Endothelial cell of umbilical vein (primary cell): ENCODE data around the gene SLC36A3. TPM values are rescaled to one million over a fixed set of nuclear protein-coding genes. Genes with fewer than 3 reads are reported as not detected.

Experiments used
- BruUV-seq: library from RNA; stranded (reverse); fragments of 400-500 nt; replicated peaks from 2 replicates; lab custom pipeline; 2021; lab: Mats Ljungman, UMichigan
- CTCF ChIA-PET: fragments of 300-600, 350-600 bp; sonication (Branson Sonifier 250); formaldehyde crosslinking; loops from one replicate; lab custom pipeline; 2021; ENCODE audit warnings: antibody characterized with exemption, inconsistent platforms; lab: Charles Lee
- POLR2A ChIA-PET: fragments of 300-600, 350-600 bp; sonication (Branson Sonifier 250); formaldehyde crosslinking; loops from one replicate; lab custom pipeline; 2021; ENCODE audit warnings: antibody characterized with exemption, inconsistent platforms; lab: Charles Lee
- DNase-seq: peaks from one replicate; pipeline ENCODE4 v3.0.0-alpha.2; 2011; ENCODE audit warnings: low read depth, low spot score
- FAIRE-seq: peaks from 2 replicates; lab custom pipeline; 2011; peaks lifted over from hg19 to GRCh38; lab: Jason Lieb, UNC
- H2AFZ ChIP-seq: 2 replicates; pipeline ENCODE4 v1.6.0; 2012; ENCODE audit warnings: low read depth, low read length, control low read depth, inconsistent platforms
- H3K27ac ChIP-seq: 2 replicates; pipeline ENCODE4 v1.5.1; 2011; ENCODE audit warnings: low read depth, mild to moderate bottlenecking, control low read depth, low read length, moderate library complexity; ENCODE audit not compliant: insufficient read depth
- H3K27me3 ChIP-seq, 2 experiments: 2 replicates each; pipeline versions ENCODE4 v1.6.0 to v1.6.1; 2011; ENCODE audit warnings: low read length in 2 of 2, mixed read lengths in 1 of 2; ENCODE audit not compliant: control insufficient read depth in 2 of 2, insufficient read depth in 2 of 2
- H3K36me3 ChIP-seq, 2 experiments: 2 replicates in 1 of 2; 3 replicates in 1 of 2; pipeline ENCODE4 v1.5.1; 2011; ENCODE audit warnings: low read length in 2 of 2, mild to moderate bottlenecking in 1 of 2, moderate library complexity in 1 of 2; ENCODE audit not compliant: control insufficient read depth in 2 of 2, insufficient read depth in 2 of 2; ENCODE audit errors: extremely low read depth in 1 of 2
- H3K4me1 ChIP-seq: 3 replicates; pipeline ENCODE4 v1.5.1; 2011; ENCODE audit warnings: mild to moderate bottlenecking, low read length; ENCODE audit not compliant: control insufficient read depth, insufficient read depth; ENCODE audit errors: extremely low read depth
- H3K4me2 ChIP-seq: 2 replicates; pipeline ENCODE4 v1.6.1; 2011; ENCODE audit warnings: low read length, control low read depth, mixed read lengths; ENCODE audit not compliant: insufficient read depth
- H3K4me3 ChIP-seq, 3 experiments: fragments of 200-600 bp in 1 of 3; sonication (generic), shearing (Covaris generic) in 1 of 3; replicated peaks in 1 of 3; 2 replicates each; pipeline ENCODE4 v1.5.1; 2011 to 2016; ENCODE audit warnings: control low read depth in 3 of 3, low read length in 3 of 3, mild to moderate bottlenecking in 2 of 3, inconsistent platforms in 1 of 3, low read depth in 1 of 3, moderate library complexity in 1 of 3; ENCODE audit not compliant: insufficient read depth in 1 of 3
- H3K79me2 ChIP-seq: 2 replicates; pipeline ENCODE4 v1.6.0; 2012; ENCODE audit warnings: low read length, inconsistent platforms; ENCODE audit not compliant: control insufficient read depth, insufficient read depth
- H3K9ac ChIP-seq: replicated peaks from 2 replicates; pipeline ENCODE3; 2011; ENCODE audit warnings: low read length, control low read depth; ENCODE audit not compliant: insufficient read depth; ENCODE audit errors: extremely low read depth
- H3K9me1 ChIP-seq: replicated peaks from 3 replicates; pipeline ENCODE4 v1.6.0; 2011; ENCODE audit warnings: mild to moderate bottlenecking, low read length; ENCODE audit not compliant: control insufficient read depth, insufficient read depth; ENCODE audit errors: extremely low read depth
- H3K9me3 ChIP-seq: replicated peaks from 2 replicates; pipeline ENCODE4 v1.5.1; 2012; ENCODE audit warnings: low read length, inconsistent platforms; ENCODE audit not compliant: control insufficient read depth, insufficient read depth
- H4K20me1 ChIP-seq: replicated peaks from 2 replicates; pipeline ENCODE3; 2011; ENCODE audit warnings: mild to moderate bottlenecking, low read length; ENCODE audit not compliant: control insufficient read depth, insufficient read depth; ENCODE audit errors: extremely low read depth
- EZH2 ChIP-seq: IDR thresholded peaks from 2 replicates; pipeline ENCODE4 v1.6.1; 2012; ENCODE audit warnings: borderline replicate concordance, low read depth, mild to moderate bottlenecking, moderate library complexity, low read length, inconsistent platforms; ENCODE audit not compliant: severe bottlenecking
- FOS ChIP-seq: IDR thresholded peaks from 2 replicates; pipeline ENCODE4 v1.6.1; 2011; ENCODE audit warnings: mild to moderate bottlenecking, low read length, moderate library complexity, borderline replicate concordance; ENCODE audit not compliant: insufficient read depth
- GATA2 ChIP-seq: IDR thresholded peaks from 2 replicates; pipeline ENCODE4 v1.7.0; 2011; ENCODE audit warnings: low read depth, mild to moderate bottlenecking, moderate library complexity, mixed read lengths, low read length; ENCODE audit not compliant: insufficient read length, insufficient read depth
- JUN ChIP-seq: IDR thresholded peaks from 2 replicates; pipeline ENCODE4 v1.6.1; 2011; ENCODE audit warnings: borderline replicate concordance, low read depth; ENCODE audit not compliant: insufficient read length, insufficient read depth
- MYC ChIP-seq: IDR thresholded peaks from one replicate; pipeline ENCODE4 v1.6.1; 2011; ENCODE audit warnings: mild to moderate bottlenecking, low read depth, low read length
- POLR2A ChIP-seq: IDR thresholded peaks from 2 replicates; pipeline ENCODE4 v1.6.1; 2012; ENCODE audit warnings: low read depth, mild to moderate bottlenecking, control low read depth, low read length
- POLR2AphosphoS5 ChIP-seq: IDR thresholded peaks from 2 replicates; pipeline ENCODE4 v1.6.1; 2012; ENCODE audit warnings: low read depth, mild to moderate bottlenecking, control low read depth, low read length, moderate library complexity; ENCODE audit not compliant: insufficient read depth
- dilution Hi-C: fragments of 300-500 bp; cut with MboI; formaldehyde crosslinking; loops from one replicate; pipeline ENCODE4 v1.15.0; 2019; ENCODE audit warnings: low sequenced_read_pairs; ENCODE audit not compliant: extremely low pct_ligation_motif_present
- intact Hi-C: fragments of 100-400 bp; cut with micrococcal nuclease; formaldehyde crosslinking; loops from one replicate; pipeline ENCODE4 v1.10.0; 2022
- polyA plus RNA-seq, 4 experiments: library from polyadenylated mRNA; depleted of rRNA in 3 of 4; stranded (reverse) in 3 of 4; unstranded in 1 of 4; fragments of >200 nt; gene quantifications; 2 replicates each; pipeline versions ENCODE4 v1.2.1 to v1.2.3, GENCODE V29; 2011 to 2012; ENCODE audit warnings: missing spikeins in 1 of 4
- total RNA-seq: library from RNA; stranded (reverse); gene quantifications from 2 replicates; pipeline ENCODE4 v1.2.3, GENCODE V29; 2021
- TF ChIP-seq, protein P1 (sequence below), 2 donors: IDR thresholded peaks; 1 replicate in 1 of 2; 2 replicates in 1 of 2; pipeline ENCODE4 v1.5.1; 2011; ENCODE audit warnings: low read length in 2 of 2, mild to moderate bottlenecking in 2 of 2, moderate library complexity in 2 of 2, control low read depth in 1 of 2, inconsistent platforms in 1 of 2, low read depth in 1 of 2; ENCODE audit not compliant: insufficient read depth in 1 of 2; ENCODE audit errors: extremely low read depth in 1 of 2
- TF ChIP-seq, protein P2 (sequence below): IDR thresholded peaks from 2 replicates; pipeline ENCODE4 v1.6.1; 2011; ENCODE audit not compliant: insufficient read depth, insufficient read length

The SLC36A3 gene
- total and polyA plus RNA-seq, 2 donors (not counting 3 experiments of a cell fraction or from before 2014, with no cell fraction given), result not detected

DNA sequence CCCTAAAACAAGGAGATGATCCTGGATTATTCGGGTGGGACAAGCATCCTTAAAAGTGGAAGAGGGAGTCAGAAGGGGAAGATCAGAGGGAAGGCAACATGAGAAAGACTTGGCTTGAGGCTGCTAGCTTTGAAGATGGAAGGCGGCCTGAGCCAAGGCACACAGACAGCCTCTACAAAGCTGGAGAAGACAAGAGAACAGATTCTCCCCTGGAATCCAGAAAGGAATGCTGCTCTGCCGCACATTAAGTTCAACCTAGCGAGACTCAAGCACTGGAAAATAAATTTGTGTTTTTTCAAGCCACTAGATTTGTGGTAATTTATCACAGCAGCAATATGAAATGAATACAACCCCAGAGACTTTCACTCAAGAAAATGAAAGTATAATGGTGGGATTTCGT, 17.9 kb downstream of the SLC36A3 start:
- Histone ChIP-seq H3K9me3 (no peaks in the 10 kb centered on the region), H3K9me1 (no peaks in the 10 kb centered on the region), H3K4me3 (no peak overlapping the region), H4K20me1 (no peaks in the 10 kb centered on the region), H3K27ac (no peak overlapping the region), H3K36me3 (no peaks in the 10 kb centered on the region), H3K4me2 (no peak overlapping the region), H3K9ac (no peak overlapping the region), H3K27me3 (no peaks in the 10 kb centered on the region), H3K79me2 (no peaks in the 10 kb centered on the region), H2AFZ (no peak overlapping the region), H3K4me1 (no peaks in the 10 kb centered on the region)
- ChIA-PET POLR2A (no interaction called here), CTCF (interaction anchor here (1.3 kb wide), 1 partner anchor 33 kb away, joined by 3 read pairs; no protein-coding TSS in a partner anchor)
- FAIRE-seq (no peak), DNase-seq (no peak)
- dilution Hi-C loops (no loop called here), intact Hi-C loops (no loop called here)
- BruUV-seq, result no TSS peak
- TF ChIP-seq, protein P1, sequence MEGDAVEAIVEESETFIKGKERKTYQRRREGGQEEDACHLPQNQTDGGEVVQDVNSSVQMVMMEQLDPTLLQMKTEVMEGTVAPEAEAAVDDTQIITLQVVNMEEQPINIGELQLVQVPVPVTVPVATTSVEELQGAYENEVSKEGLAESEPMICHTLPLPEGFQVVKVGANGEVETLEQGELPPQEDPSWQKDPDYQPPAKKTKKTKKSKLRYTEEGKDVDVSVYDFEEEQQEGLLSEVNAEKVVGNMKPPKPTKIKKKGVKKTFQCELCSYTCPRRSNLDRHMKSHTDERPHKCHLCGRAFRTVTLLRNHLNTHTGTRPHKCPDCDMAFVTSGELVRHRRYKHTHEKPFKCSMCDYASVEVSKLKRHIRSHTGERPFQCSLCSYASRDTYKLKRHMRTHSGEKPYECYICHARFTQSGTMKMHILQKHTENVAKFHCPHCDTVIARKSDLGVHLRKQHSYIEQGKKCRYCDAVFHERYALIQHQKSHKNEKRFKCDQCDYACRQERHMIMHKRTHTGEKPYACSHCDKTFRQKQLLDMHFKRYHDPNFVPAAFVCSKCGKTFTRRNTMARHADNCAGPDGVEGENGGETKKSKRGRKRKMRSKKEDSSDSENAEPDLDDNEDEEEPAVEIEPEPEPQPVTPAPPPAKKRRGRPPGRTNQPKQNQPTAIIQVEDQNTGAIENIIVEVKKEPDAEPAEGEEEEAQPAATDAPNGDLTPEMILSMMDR (IDR thresholded peaks at IDR 0.05; ENCODE audit: extremely low read depth in 1 of 2, insufficient read depth in 1 of 2, low read depth in 1 of 2, low read length in 2 of 2), result no peak
- TF ChIP-seq POLR2A, result no peak
- no peak for TF ChIP-seq EZH2
- TF ChIP-seq FOS, result no peak
- TF ChIP-seq, protein P2, sequence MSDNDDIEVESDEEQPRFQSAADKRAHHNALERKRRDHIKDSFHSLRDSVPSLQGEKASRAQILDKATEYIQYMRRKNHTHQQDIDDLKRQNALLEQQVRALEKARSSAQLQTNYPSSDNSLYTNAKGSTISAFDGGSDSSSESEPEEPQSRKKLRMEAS, result no peak
- TF ChIP-seq POLR2AphosphoS5, result no peak
- TF ChIP-seq GATA2, result no peak
- no peak for TF ChIP-seq JUN
- TF ChIP-seq MYC, result no peak
